Right lobe of liver (tissue), 6 donors: ENCODE data around the gene TMEM147. TPM values are rescaled to one million over a fixed set of nuclear protein-coding genes. Genes with fewer than 3 reads are reported as not detected.

ENCODE experiments used
- ATAC-seq, 4 donors: fragments of 200-7000 bp; cut with Tn5 transposase; one replicate each; pipeline ENCODE4 v1.9.1; 2020; ENCODE audit warnings: mild to moderate bottlenecking in 4 of 4, moderate library complexity in 4 of 4
- DNase-seq, 3 donors: peaks; one replicate each; pipeline ENCODE4 v3.0.0-alpha.2; 2020
- H3K27ac ChIP-seq, 3 donors: fragments of 200-600 bp; one replicate each; pipeline ENCODE4 v1.8.0; 2022
- H3K27me3 ChIP-seq, 2 donors: fragments of 200-600 bp; one replicate each; pipeline ENCODE4 v1.8.0; 2022
- H3K36me3 ChIP-seq, 4 donors: fragments of 200-600 bp; sonication (generic) in 1 of 4; one replicate each; pipeline versions ENCODE4 v1.5.1 to v1.8.0; 2017 to 2022; ENCODE audit warnings: control low read depth in 1 of 4
- H3K4me1 ChIP-seq, 4 donors: fragments of 200-600 bp; sonication (generic) in 1 of 4; one replicate each; pipeline versions ENCODE4 v1.5.1 to v1.8.0; 2017 to 2022; ENCODE audit warnings: control low read depth in 1 of 4
- H3K4me3 ChIP-seq, 3 donors: fragments of 200-600 bp; one replicate each; pipeline ENCODE4 v1.8.0; 2022
- H3K9me3 ChIP-seq, 4 donors: fragments of 200-600 bp; sonication (generic) in 1 of 4; one replicate each; pipeline versions ENCODE4 v1.5.1 to v1.8.0; 2017 to 2022; ENCODE audit warnings: control low read depth in 1 of 4
- POLR2A ChIP-seq: fragments of 450-650 bp; IDR thresholded peaks from one replicate; pipeline ENCODE4 v1.6.1; 2017; ENCODE audit warnings: antibody characterized with exemption, mild to moderate bottlenecking
- WGBS: methylation state at CpG from one replicate; pipeline ENCODE4 v1.1.6; 2018; ENCODE audit warnings: low coverage, low lambda C conversion rate; ENCODE audit not compliant: insufficient coverage; ENCODE audit errors: missing lambda C conversion rate; 5-methylcytosine and 5-hydroxymethylcytosine counted together
- intact Hi-C, 2 donors: fragments of 100-400 bp; cut with DNase I; formaldehyde crosslinking; loops; one replicate each; pipeline versions ENCODE4 v1.11.2 to v1.14.1; 2022
- total RNA-seq, 6 experiments: library from RNA; depleted of rRNA in 2 of 6; stranded (reverse); fragments of >200 nt in 2 of 6; fragmentation: NEBNext Ultra II Directional in 3 of 6; extraction: Animal tissue kit (Norgen Biotek cat#: 25700) in 3 of 6; gene quantifications; one replicate each; pipeline versions ENCODE4 v1.1.0 to v1.2.4, GENCODE V29; 2016 to 2023
- TF ChIP-seq, protein P1 (sequence below), 4 donors: fragments of 200-600 bp in 3 of 4; fragments of 450-650 bp in 1 of 4; IDR thresholded peaks; one replicate each; pipeline versions ENCODE4 v1.5.1 to v1.8.0; 2016 to 2022; ENCODE audit warnings: antibody characterized with exemption in 4 of 4, mild to moderate bottlenecking in 2 of 4
- donor health status: DM: no; HTN: yes; CAD: no.
- donor health status: DM: no; HTN: no; CAD: no.
- donor health status: DM: no; HTN: no; CAD: no.
- donor health status: DM: no; HTN: yes; CAD: no.
- donor health status: DM: no; HTN: yes; CAD: no.

The TMEM147 gene
- total RNA-seq, 6 experiments from 2014 or later: 29.4 to 65.7 (median 36.2) TPM

DNA sequence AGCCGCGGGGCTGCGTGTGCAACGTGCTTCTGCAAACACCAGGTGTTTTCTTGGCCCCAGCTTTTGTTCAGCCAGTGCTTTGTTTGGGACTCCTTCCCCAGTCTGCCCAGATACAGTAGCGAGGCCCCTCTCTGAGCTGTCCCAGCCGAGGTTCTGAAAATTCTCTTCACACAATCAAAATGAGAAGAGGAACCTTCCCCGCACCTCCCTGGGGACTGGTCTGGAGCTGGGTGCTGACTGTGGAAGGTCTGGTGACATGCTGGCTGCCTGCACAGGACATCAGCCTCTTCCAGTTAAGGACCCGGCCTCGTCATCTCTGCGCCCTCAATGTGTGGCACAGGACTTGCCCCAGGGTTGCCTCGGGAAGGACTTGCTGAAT is 13.8 kb downstream of the TMEM147 start:
- TF ChIP-seq POLR2A: no peak
- TF ChIP-seq, protein P1, sequence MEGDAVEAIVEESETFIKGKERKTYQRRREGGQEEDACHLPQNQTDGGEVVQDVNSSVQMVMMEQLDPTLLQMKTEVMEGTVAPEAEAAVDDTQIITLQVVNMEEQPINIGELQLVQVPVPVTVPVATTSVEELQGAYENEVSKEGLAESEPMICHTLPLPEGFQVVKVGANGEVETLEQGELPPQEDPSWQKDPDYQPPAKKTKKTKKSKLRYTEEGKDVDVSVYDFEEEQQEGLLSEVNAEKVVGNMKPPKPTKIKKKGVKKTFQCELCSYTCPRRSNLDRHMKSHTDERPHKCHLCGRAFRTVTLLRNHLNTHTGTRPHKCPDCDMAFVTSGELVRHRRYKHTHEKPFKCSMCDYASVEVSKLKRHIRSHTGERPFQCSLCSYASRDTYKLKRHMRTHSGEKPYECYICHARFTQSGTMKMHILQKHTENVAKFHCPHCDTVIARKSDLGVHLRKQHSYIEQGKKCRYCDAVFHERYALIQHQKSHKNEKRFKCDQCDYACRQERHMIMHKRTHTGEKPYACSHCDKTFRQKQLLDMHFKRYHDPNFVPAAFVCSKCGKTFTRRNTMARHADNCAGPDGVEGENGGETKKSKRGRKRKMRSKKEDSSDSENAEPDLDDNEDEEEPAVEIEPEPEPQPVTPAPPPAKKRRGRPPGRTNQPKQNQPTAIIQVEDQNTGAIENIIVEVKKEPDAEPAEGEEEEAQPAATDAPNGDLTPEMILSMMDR (IDR thresholded peaks at IDR 0.05): no peak
- no peak overlapping the region for H3K4me3 ChIP-seq
- DNase-seq (no peak), ATAC-seq (no peak)
- H3K36me3 ChIP-seq: no peaks in the 10 kb centered on the region
- intact Hi-C loops: no loop called here
- H3K4me1 ChIP-seq: no peaks in the 10 kb centered on the region
- 48% methylated on average over 7 of the region's 11 CpGs for WGBS
- no peaks in the 10 kb centered on the region for H3K27me3 ChIP-seq
- H3K27ac ChIP-seq: no peak overlapping the region
- H3K9me3 ChIP-seq: no peaks in the 10 kb centered on the region

DNA sequence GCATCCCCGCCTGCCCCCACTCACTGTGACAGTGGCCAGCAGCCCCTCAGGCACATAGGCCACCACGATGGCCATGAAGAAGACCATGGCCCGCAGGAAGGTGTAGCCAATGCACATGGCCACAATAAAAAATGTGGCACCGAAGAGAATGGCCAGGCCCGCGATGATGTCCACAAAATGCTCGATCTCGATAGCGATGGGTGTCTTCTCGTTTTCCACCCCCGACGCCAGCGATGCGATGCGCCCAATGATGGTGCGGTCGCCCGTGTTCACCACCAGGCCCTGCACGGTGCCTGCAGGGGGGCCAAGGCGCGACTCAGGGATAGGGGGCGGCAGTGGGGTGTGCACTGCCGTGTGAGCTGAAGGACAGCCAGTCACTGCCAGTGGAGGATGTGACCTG is 14.4 kb downstream of the TMEM147 start:
- H3K27ac ChIP-seq: no peak overlapping the region
- ATAC-seq (no peak), DNase-seq (no peak)
- no peaks in the 10 kb centered on the region for H3K36me3 ChIP-seq
- WGBS: 70% methylated on average over 4 of the region's 23 CpGs
- H3K27me3 ChIP-seq: no peaks in the 10 kb centered on the region
- no peaks in the 10 kb centered on the region for H3K9me3 ChIP-seq
- TF ChIP-seq, protein P1 (IDR thresholded peaks at IDR 0.05): no peak
- TF ChIP-seq POLR2A: no peak
- no peaks in the 10 kb centered on the region for H3K4me1 ChIP-seq
- H3K4me3 ChIP-seq: no peak overlapping the region
- intact Hi-C loops: no loop called here

DNA sequence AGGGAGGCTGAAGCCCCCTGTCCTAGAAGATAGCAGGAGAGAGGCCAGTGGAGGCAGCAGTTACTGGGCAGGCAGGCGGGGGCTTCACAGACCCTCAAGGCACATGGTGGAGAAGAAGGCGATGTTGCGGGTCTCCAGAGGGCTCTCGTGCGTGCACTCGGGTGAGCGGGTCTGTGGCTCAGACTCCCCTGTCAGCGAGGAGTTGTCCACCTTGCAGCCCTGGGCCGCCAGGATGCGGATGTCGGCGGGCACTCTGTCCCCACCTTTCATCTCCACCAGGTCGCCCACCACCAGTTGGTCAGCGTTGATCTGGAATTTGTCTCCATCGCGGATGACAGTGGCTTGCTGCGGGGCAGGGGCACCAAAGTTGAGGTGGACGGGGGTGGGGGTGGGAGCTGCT is 14.8 kb downstream of the TMEM147 start:
- ATAC-seq: no peak
- H3K4me3 ChIP-seq: no peak overlapping the region
- H3K36me3 ChIP-seq: no peaks in the 10 kb centered on the region
- no peaks in the 10 kb centered on the region for H3K27me3 ChIP-seq
- intact Hi-C loops: no loop called here
- H3K27ac ChIP-seq: no peak overlapping the region
- WGBS: 62% methylated on average over 3 of the region's 18 CpGs
- DNase-seq: peak in 1 of 3 donors; percentile 46
- H3K9me3 ChIP-seq: no peaks in the 10 kb centered on the region
- TF ChIP-seq, protein P1 (IDR thresholded peaks at IDR 0.05): no peak
- TF ChIP-seq POLR2A: no peak
- H3K4me1 ChIP-seq: no peaks in the 10 kb centered on the region

DNA sequence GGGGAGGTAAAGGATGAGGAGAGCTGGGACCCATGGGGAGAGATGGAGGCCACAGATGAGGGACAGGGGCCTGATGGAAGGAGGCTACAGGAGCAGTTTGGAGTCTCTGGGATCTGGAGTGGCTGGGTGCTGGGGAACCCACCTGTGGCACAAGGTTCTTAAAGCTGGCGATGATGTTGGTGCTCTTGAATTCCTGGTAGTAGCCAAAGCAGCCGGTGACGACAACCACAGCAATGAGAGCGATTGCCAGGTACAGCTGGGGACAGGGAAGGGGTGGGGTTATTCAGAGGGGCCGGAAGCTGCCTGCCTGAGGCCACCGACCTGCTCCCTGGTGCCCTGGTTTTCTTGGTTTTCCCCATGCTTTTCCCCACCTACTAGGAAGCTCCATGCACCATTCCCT is 15.3 kb downstream of the TMEM147 start:
- no peaks in the 10 kb centered on the region for H3K27me3 ChIP-seq
- no peak overlapping the region for H3K4me3 ChIP-seq
- no CpG with 5 or more reads among the region's 6 CpGs for WGBS
- no peaks in the 10 kb centered on the region for H3K9me3 ChIP-seq
- no peak for ATAC-seq
- intact Hi-C loops: no loop called here
- no peak for DNase-seq
- no peaks in the 10 kb centered on the region for H3K36me3 ChIP-seq
- TF ChIP-seq, protein P1 (IDR thresholded peaks at IDR 0.05): no peak
- TF ChIP-seq POLR2A: no peak
- no peaks in the 10 kb centered on the region for H3K4me1 ChIP-seq
- no peak overlapping the region for H3K27ac ChIP-seq

DNA sequence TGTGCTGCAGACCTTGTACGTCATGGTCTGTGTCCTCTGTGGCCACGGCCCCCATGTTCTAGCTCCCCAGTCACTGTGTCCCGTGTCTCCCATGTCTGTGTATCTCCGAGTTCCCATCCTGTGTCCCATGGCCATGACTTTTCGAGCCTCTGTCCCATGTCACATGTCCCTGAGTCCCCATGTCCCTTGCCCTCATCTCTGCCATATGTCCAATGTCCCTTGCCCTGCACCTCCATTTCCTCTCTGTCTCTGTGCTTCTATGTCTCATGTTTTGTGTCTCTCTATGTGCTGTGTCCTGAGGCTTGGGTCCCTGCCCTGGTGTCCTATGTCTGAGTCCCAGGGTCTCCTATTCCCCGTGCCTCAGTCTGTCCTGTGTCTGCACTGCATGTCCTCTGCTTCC is 16.0 kb downstream of the TMEM147 start:
- Histone ChIP-seq H3K4me1 (no peaks in the 10 kb centered on the region), H3K36me3 (no peaks in the 10 kb centered on the region), H3K4me3 (no peak overlapping the region), H3K27ac (no peak overlapping the region), H3K27me3 (no peaks in the 10 kb centered on the region), H3K9me3 (no peaks in the 10 kb centered on the region)
- DNase-seq: no peak
- ATAC-seq: no peak
- 58% methylated on average over 6 of the region's 6 CpGs for WGBS
- TF ChIP-seq, protein P1 (IDR thresholded peaks at IDR 0.05): no peak
- TF ChIP-seq POLR2A: no peak
- intact Hi-C loops: no loop called here
